Lower lobe of right lung (tissue), 2 donors: ENCODE measurements around the gene CLNK. TPM values are rescaled to one million over a fixed set of nuclear protein-coding genes. Genes with fewer than 3 reads are reported as not detected.

Experiments
- ATAC-seq, 2 donors: fragments of 200-7000 bp; cut with Tn5 transposase; one replicate each; pipeline ENCODE4 v1.9.1; 2020 to 2022; ENCODE audit warnings: mild to moderate bottlenecking in 2 of 2, moderate library complexity in 2 of 2
- DNase-seq: peaks from one replicate; pipeline ENCODE4 v3.0.0-alpha.2; 2020
- H3K27ac ChIP-seq: fragments of 200-600 bp; one replicate; pipeline ENCODE4 v1.8.0; 2022
- H3K27me3 ChIP-seq: fragments of 200-600 bp; one replicate; pipeline ENCODE4 v1.8.0; 2022; ENCODE audit warnings: low read depth
- H3K36me3 ChIP-seq: fragments of 200-600 bp; one replicate; pipeline ENCODE4 v1.8.0; 2022; ENCODE audit warnings: mild to moderate bottlenecking
- H3K4me1 ChIP-seq: fragments of 200-600 bp; one replicate; pipeline ENCODE4 v1.8.0; 2022
- H3K4me3 ChIP-seq: fragments of 200-600 bp; one replicate; pipeline ENCODE4 v1.8.0; 2022; ENCODE audit warnings: mild to moderate bottlenecking
- H3K9me3 ChIP-seq: fragments of 200-600 bp; one replicate; pipeline ENCODE4 v1.8.0; 2022
- CTCF ChIP-seq: fragments of 200-600 bp; IDR thresholded peaks from one replicate; pipeline ENCODE4 v1.8.0; 2022; ENCODE audit warnings: antibody characterized with exemption, mild to moderate bottlenecking
- intact Hi-C: fragments of 100-400 bp; cut with DNase I; formaldehyde crosslinking; loops from one replicate; pipeline ENCODE4 v1.11.0; 2022
- total RNA-seq: library from RNA; stranded (reverse); fragmentation: NEBNext Ultra II Directional; extraction: Animal tissue kit (Norgen Biotek cat#: 25700); gene quantifications from one replicate; pipeline ENCODE4 v1.2.1, GENCODE V29; 2021
- donor health status: DM: no; HTN: yes; CAD: no; lungs with severe emphysema.

Gene CLNK
- total RNA-seq, 1 donor from 2014 or later = 0.09 TPM

GRCh38 chr4:10696253-10696652 is 11.7 kb upstream of the CLNK start:
- H3K27me3 ChIP-seq = no peaks in the 10 kb centered on the region
- intact Hi-C loops = no loop called here
- no peak for DNase-seq
- no peaks in the 10 kb centered on the region for H3K4me1 ChIP-seq
- no peak for TF ChIP-seq CTCF
- ATAC-seq = no peak
- no peaks in the 10 kb centered on the region for H3K9me3 ChIP-seq
- H3K4me3 ChIP-seq = no peak overlapping the region
- no peak overlapping the region for H3K27ac ChIP-seq
- H3K36me3 ChIP-seq = no peaks in the 10 kb centered on the region

GRCh38 chr4:10694828-10695209 is 10.3 kb upstream of the CLNK start:
- ATAC-seq = no peak

GRCh38 chr4:10694151-10694827 is 9.7 kb upstream of the CLNK start:
- H3K9me3 ChIP-seq = no peaks in the 10 kb centered on the region
- no peak for DNase-seq
- ATAC-seq = no peak

More at GRCh38 chr4:10694828-10695209, 10.3 kb upstream of the CLNK start:
- H3K4me1 ChIP-seq = no peaks in the 10 kb centered on the region
- H3K27ac ChIP-seq = no peak overlapping the region
- intact Hi-C loops = no loop called here
- TF ChIP-seq CTCF = no peak
- H3K4me3 ChIP-seq = no peak overlapping the region
- DNase-seq = no peak
- no peaks in the 10 kb centered on the region for H3K27me3 ChIP-seq
- H3K9me3 ChIP-seq = no peaks in the 10 kb centered on the region
- H3K36me3 ChIP-seq = no peaks in the 10 kb centered on the region

GRCh38 chr4:10691651-10692050 is 7.1 kb upstream of the CLNK start:
- no peak overlapping the region for H3K4me3 ChIP-seq
- H3K4me1 ChIP-seq = no peaks in the 10 kb centered on the region
- TF ChIP-seq CTCF = no peak
- intact Hi-C loops = no loop called here
- no peaks in the 10 kb centered on the region for H3K27me3 ChIP-seq
- H3K27ac ChIP-seq = no peak overlapping the region
- DNase-seq = no peak
- H3K9me3 ChIP-seq = no peaks in the 10 kb centered on the region
- no peaks in the 10 kb centered on the region for H3K36me3 ChIP-seq
- no peak for ATAC-seq

More at GRCh38 chr4:10694151-10694827, 9.7 kb upstream of the CLNK start:
- no peak for TF ChIP-seq CTCF
- no peaks in the 10 kb centered on the region for H3K4me1 ChIP-seq
- no peaks in the 10 kb centered on the region for H3K27me3 ChIP-seq
- H3K4me3 ChIP-seq = no peak overlapping the region
- H3K36me3 ChIP-seq = no peaks in the 10 kb centered on the region
- no peak overlapping the region for H3K27ac ChIP-seq
- intact Hi-C loops = no loop called here

- DNase-seq (no peak), ATAC-seq (no peak)
- Histone ChIP-seq H3K4me3 (no peak overlapping the region), H3K36me3 (no peaks in the 10 kb centered on the region), H3K27me3 (no peaks in the 10 kb centered on the region), H3K9me3 (no peaks in the 10 kb centered on the region), H3K27ac (no peak overlapping the region), H3K4me1 (no peaks in the 10 kb centered on the region)
- TF ChIP-seq CTCF = no peak
- intact Hi-C loops = no loop called here
Observed at GRCh38 chr4:10690185-10690907, 5.8 kb upstream of the CLNK start.
